DND-41 (cell line): Measurements from ENCODE around the gene SEMA7A.

ENCODE experiments used
- ATAC-seq: fragments of 200-7000 bp; cut with Tn5 transposase; 3 replicates; pipeline ENCODE4 v1.9.1; 2021; ENCODE audit warnings: low read depth; ENCODE audit not compliant: insufficient read depth
- DNase-seq: peaks from one replicate; pipeline ENCODE4 v3.0.0-alpha.2; 2020
- H2AFZ ChIP-seq: 2 replicates; pipeline ENCODE4 v1.6.0; 2012; ENCODE audit warnings: low read depth, low read length
- H3K27ac ChIP-seq: 2 replicates; pipeline ENCODE4 v1.5.1; 2012; ENCODE audit warnings: low read length, inconsistent platforms
- H3K27me3 ChIP-seq: fragments of 200-600 bp; sonication (generic); 2 replicates; pipeline ENCODE4 v1.6.0; 2012; ENCODE audit warnings: low read length, mild to moderate bottlenecking, inconsistent platforms; ENCODE audit not compliant: insufficient read depth, poor library complexity
- H3K36me3 ChIP-seq: 2 replicates; pipeline ENCODE4 v1.5.1; 2012; ENCODE audit warnings: low read length, inconsistent platforms; ENCODE audit not compliant: insufficient read depth
- H3K4me1 ChIP-seq: 2 replicates; pipeline ENCODE4 v1.5.1; 2012; ENCODE audit warnings: mild to moderate bottlenecking, low read length; ENCODE audit not compliant: insufficient read depth
- H3K4me2 ChIP-seq: 2 replicates; pipeline ENCODE4 v1.6.0; 2012; ENCODE audit warnings: mild to moderate bottlenecking, moderate library complexity, low read length, inconsistent platforms; ENCODE audit not compliant: insufficient read depth
- H3K4me3 ChIP-seq, 2 experiments: fragments of 200-600 bp in 1 of 2; shearing (Covaris generic) in 1 of 2; 2 replicates each; pipeline ENCODE4 v1.5.1; 2012 to 2016; ENCODE audit warnings: inconsistent platforms in 2 of 2, low read length in 2 of 2, mild to moderate bottlenecking in 2 of 2, low read depth in 1 of 2, moderate library complexity in 1 of 2
- H3K79me2 ChIP-seq: 2 replicates; pipeline ENCODE4 v1.6.0; 2012; ENCODE audit warnings: low read length, inconsistent platforms; ENCODE audit not compliant: insufficient read depth
- H3K9ac ChIP-seq: 2 replicates; pipeline ENCODE4 v1.6.0; 2012; ENCODE audit warnings: low read depth, mild to moderate bottlenecking, inconsistent platforms, low read length, moderate library complexity
- H3K9me3 ChIP-seq: 2 replicates; pipeline ENCODE4 v1.5.1; 2012; ENCODE audit warnings: low read length, moderate library complexity, mild to moderate bottlenecking, inconsistent platforms; ENCODE audit not compliant: insufficient read depth, severe bottlenecking
- H4K20me1 ChIP-seq: 2 replicates; pipeline ENCODE4 v1.6.0; 2012; ENCODE audit warnings: low read length; ENCODE audit not compliant: insufficient read depth
- CTCF ChIP-seq: IDR thresholded peaks from 2 replicates; pipeline ENCODE4 v1.5.1; 2012; ENCODE audit warnings: borderline replicate concordance, low read length, moderate library complexity, mild to moderate bottlenecking; ENCODE audit not compliant: poor library complexity, severe bottlenecking; ENCODE audit errors: extremely low read depth
- EZH2 ChIP-seq: IDR thresholded peaks from 3 replicates; pipeline ENCODE4 v1.6.1; 2012; ENCODE audit warnings: borderline replicate concordance, low read depth, mild to moderate bottlenecking, moderate library complexity, low read length, inconsistent platforms; ENCODE audit not compliant: severe bottlenecking

SEMA7A gene

GRCh38 chr15:74380361-74381189 lies 53.2 kb downstream of the SEMA7A start:
- no peaks in the 10 kb centered on the region for H3K27me3 ChIP-seq
- no peaks in the 10 kb centered on the region for H3K79me2 ChIP-seq
- no peaks in the 10 kb centered on the region for H3K9me3 ChIP-seq
- DNase-seq: no peak
- no peak overlapping the region for H3K4me2 ChIP-seq
- no peak overlapping the region for H2AFZ ChIP-seq
- H4K20me1 ChIP-seq: no peaks in the 10 kb centered on the region
- H3K36me3 ChIP-seq: no peaks in the 10 kb centered on the region
- ATAC-seq: no peak
- H3K9ac ChIP-seq: no peak overlapping the region
- no peak overlapping the region for H3K27ac ChIP-seq
- TF ChIP-seq EZH2 (no peak), CTCF (no peak)
- H3K4me1 ChIP-seq: peaks cover 19% of the 10 kb centered on the region
- H3K4me3 ChIP-seq: no peak overlapping the region

- TF ChIP-seq EZH2 (no peak), CTCF (no peak)
- no peaks in the 10 kb centered on the region for H3K27me3 ChIP-seq
- H3K4me3 ChIP-seq: no peak overlapping the region
- H3K79me2 ChIP-seq: no peaks in the 10 kb centered on the region
- no peaks in the 10 kb centered on the region for H3K36me3 ChIP-seq
- no peak for DNase-seq
- H3K9ac ChIP-seq: no peak overlapping the region
- ATAC-seq: no peak
- H4K20me1 ChIP-seq: no peaks in the 10 kb centered on the region
- H3K4me1 ChIP-seq: peaks cover 27% of the 10 kb centered on the region
- H3K4me2 ChIP-seq: no peak overlapping the region
- H3K9me3 ChIP-seq: no peaks in the 10 kb centered on the region
- no peak overlapping the region for H2AFZ ChIP-seq
- no peak overlapping the region for H3K27ac ChIP-seq
Observed at GRCh38 chr15:74378848-74379247, 54.9 kb downstream of the SEMA7A start.

- Histone ChIP-seq H3K4me1 (peaks cover 31% of the 10 kb centered on the region), H2AFZ (no peak overlapping the region), H3K79me2 (no peaks in the 10 kb centered on the region), H3K27ac (no peak overlapping the region), H3K36me3 (no peaks in the 10 kb centered on the region), H3K9me3 (no peaks in the 10 kb centered on the region), H4K20me1 (no peaks in the 10 kb centered on the region), H3K4me2 (no peak overlapping the region), H3K9ac (no peak overlapping the region), H3K27me3 (peaks cover 4% of the 10 kb centered on the region), H3K4me3 (no peak overlapping the region)
- ATAC-seq (no peak), DNase-seq (no peak)
- TF ChIP-seq CTCF (no peak), EZH2 (no peak)
Observed at GRCh38 chr15:74377831-74378766, 55.7 kb downstream of the SEMA7A start.
